ENCODE measurements around the gene DLG5. TPM values are rescaled to one million over a fixed set of nuclear protein-coding genes. Genes with fewer than 3 reads are reported as not detected.

DLG5 gene
- total and polyA plus RNA-seq, 2 donors (not counting 1 experiment from before 2014, with no cell fraction given), result 0.51 to 0.54 TPM

- H2AFZ ChIP-seq (ENCODE audit: insufficient read depth, low read depth, low read length, poor library complexity, severe bottlenecking), result no peak overlapping the region
- H3K9me3 Mint-ChIP-seq (ENCODE audit: insufficient read depth), result no peaks in the 10 kb centered on the region
- H3K27ac ChIP-seq (ENCODE audit: low read length in 2 of 2), result no peak overlapping the region
- no peak overlapping the region for H3K4me2 ChIP-seq (replicated peaks; ENCODE audit: low read depth, low read length, poor library complexity, severe bottlenecking)
- no peaks in the 10 kb centered on the region for H3K79me2 ChIP-seq (ENCODE audit: control insufficient read depth, insufficient read depth, low read length)
- ATAC-seq (ENCODE audit: low read depth) (no peak), DNase-seq (no peak)
- POLR2A ChIA-PET, result no interaction called here
- H3K4me1 ChIP-seq (ENCODE audit: control insufficient read depth in 2 of 2, insufficient read depth in 2 of 2, low read length in 2 of 2), result no peaks in the 10 kb centered on the region
- H3K27me3 Mint-ChIP-seq, result no peaks in the 10 kb centered on the region
- WGBS (ENCODE audit: insufficient coverage), result 88% methylated on average over 2 of the region's 3 CpGs
- H3K4me1 Mint-ChIP-seq, result no peaks in the 10 kb centered on the region
- no peak overlapping the region for H3K4me3 ChIP-seq (ENCODE audit: control extremely low read depth in 1 of 5, extremely low read depth in 1 of 5, insufficient read depth in 1 of 5, low read depth in 2 of 5, low read length in 4 of 5)
- H3K36me3 ChIP-seq (replicated peaks in 1 of 2; ENCODE audit: control extremely low read depth in 1 of 2, control insufficient read depth in 1 of 2, extremely low read depth in 1 of 2, insufficient read depth in 2 of 2, low read length in 1 of 2), result no peaks in the 10 kb centered on the region
- H3K9me3 ChIP-seq (ENCODE audit: control extremely low read depth in 1 of 3, control insufficient read depth in 2 of 3, insufficient read depth in 1 of 3, low read length in 2 of 3), result no peaks in the 10 kb centered on the region
- H3K27ac Mint-ChIP-seq, result no peak overlapping the region
- intact Hi-C loops (cut with micrococcal nuclease), result no loop called here
- H3K9ac ChIP-seq (ENCODE audit: low read length), result no peak overlapping the region
- H3K27me3 ChIP-seq (replicated peaks in 1 of 4; ENCODE audit: control extremely low read depth in 1 of 4, control insufficient read depth in 3 of 4, insufficient read depth in 4 of 4, low read length in 3 of 4), result no peaks in the 10 kb centered on the region
- CTCF ChIA-PET, result no interaction called here
- TF ChIP-seq EZH2 (IDR thresholded peaks at IDR 0.05; ENCODE audit: borderline replicate concordance, insufficient read depth, low read depth, low read length, poor library complexity, severe bottlenecking), result no peak
- TF ChIP-seq, protein P1, sequence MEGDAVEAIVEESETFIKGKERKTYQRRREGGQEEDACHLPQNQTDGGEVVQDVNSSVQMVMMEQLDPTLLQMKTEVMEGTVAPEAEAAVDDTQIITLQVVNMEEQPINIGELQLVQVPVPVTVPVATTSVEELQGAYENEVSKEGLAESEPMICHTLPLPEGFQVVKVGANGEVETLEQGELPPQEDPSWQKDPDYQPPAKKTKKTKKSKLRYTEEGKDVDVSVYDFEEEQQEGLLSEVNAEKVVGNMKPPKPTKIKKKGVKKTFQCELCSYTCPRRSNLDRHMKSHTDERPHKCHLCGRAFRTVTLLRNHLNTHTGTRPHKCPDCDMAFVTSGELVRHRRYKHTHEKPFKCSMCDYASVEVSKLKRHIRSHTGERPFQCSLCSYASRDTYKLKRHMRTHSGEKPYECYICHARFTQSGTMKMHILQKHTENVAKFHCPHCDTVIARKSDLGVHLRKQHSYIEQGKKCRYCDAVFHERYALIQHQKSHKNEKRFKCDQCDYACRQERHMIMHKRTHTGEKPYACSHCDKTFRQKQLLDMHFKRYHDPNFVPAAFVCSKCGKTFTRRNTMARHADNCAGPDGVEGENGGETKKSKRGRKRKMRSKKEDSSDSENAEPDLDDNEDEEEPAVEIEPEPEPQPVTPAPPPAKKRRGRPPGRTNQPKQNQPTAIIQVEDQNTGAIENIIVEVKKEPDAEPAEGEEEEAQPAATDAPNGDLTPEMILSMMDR (IDR thresholded peaks at IDR 0.05), result no peak
- H3K4me3 Mint-ChIP-seq, result no peak overlapping the region
- H4K20me1 ChIP-seq (ENCODE audit: control insufficient read depth, insufficient read depth, low read length, poor library complexity, severe bottlenecking), result no peaks in the 10 kb centered on the region
Measured at GRCh38 chr10:77804371-77804770, 122.2 kb downstream of the DLG5 start.

DNA sequence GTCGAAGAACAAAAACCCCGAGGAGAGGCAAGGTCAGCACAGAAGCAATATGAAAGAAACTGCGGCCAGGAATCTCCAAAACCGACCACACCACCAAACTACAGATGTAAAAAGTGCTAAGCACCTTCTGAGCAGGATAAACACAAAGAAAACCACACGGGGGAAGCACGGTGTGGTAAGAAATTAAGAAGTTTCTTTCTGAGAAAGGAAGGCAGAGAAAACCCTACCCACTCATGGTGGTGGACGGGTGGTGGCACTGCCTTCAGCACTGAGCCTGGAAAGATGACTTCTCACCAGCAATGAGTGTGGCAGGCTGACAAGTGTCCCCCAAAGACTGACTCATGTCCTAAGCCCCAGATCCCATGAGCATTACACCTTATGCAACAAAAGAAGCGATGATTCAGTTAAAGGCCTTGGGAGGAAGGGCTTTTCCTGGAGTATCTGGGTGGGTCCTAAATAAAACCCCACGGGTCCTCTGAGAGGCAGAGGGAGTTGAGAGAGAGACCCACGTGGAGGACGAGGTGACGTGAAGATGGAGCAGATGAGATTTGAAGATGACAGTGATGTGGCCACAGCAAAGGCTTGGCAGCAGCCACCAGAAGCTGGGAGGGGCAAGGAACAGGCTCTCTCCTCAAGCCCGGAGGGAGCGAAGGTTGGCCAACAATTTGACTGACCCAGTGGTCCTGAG lies 124.9 kb downstream of the DLG5 start:
- TF ChIP-seq, protein P1 (IDR thresholded peaks at IDR 0.05), result no peak
- TF ChIP-seq EZH2 (IDR thresholded peaks at IDR 0.05; ENCODE audit: borderline replicate concordance, insufficient read depth, low read depth, low read length, poor library complexity, severe bottlenecking), result no peak
- no peaks in the 10 kb centered on the region for H3K4me1 ChIP-seq (ENCODE audit: control insufficient read depth in 2 of 2, insufficient read depth in 2 of 2, low read length in 2 of 2)
- ATAC-seq (ENCODE audit: low read depth), result no peak
- Mint-ChIP-seq H3K27me3 (no peaks in the 10 kb centered on the region), H3K4me3 (no peak overlapping the region), H3K27ac (no peak overlapping the region), H3K9me3 (ENCODE audit: insufficient read depth) (no peaks in the 10 kb centered on the region), H3K4me1 (no peaks in the 10 kb centered on the region)
- 75% methylated on average over 8 of the region's 14 CpGs for WGBS (ENCODE audit: insufficient coverage)
- H3K27ac ChIP-seq (ENCODE audit: low read length in 2 of 2), result no peak overlapping the region
- intact Hi-C loops (cut with micrococcal nuclease), result no loop called here
- ChIA-PET POLR2A (no interaction called here), CTCF (no interaction called here)
- DNase-seq, result no peak
- H3K9ac ChIP-seq (ENCODE audit: low read length), result no peak overlapping the region
- no peaks in the 10 kb centered on the region for H3K36me3 ChIP-seq (replicated peaks in 1 of 2; ENCODE audit: control extremely low read depth in 1 of 2, control insufficient read depth in 1 of 2, extremely low read depth in 1 of 2, insufficient read depth in 2 of 2, low read length in 1 of 2)
- H3K9me3 ChIP-seq (ENCODE audit: control extremely low read depth in 1 of 3, control insufficient read depth in 2 of 3, insufficient read depth in 1 of 3, low read length in 2 of 3), result no peaks in the 10 kb centered on the region
- H3K4me3 ChIP-seq (ENCODE audit: control extremely low read depth in 1 of 5, extremely low read depth in 1 of 5, insufficient read depth in 1 of 5, low read depth in 2 of 5, low read length in 4 of 5), result no peak overlapping the region
- no peaks in the 10 kb centered on the region for H3K27me3 ChIP-seq (replicated peaks in 1 of 4; ENCODE audit: control extremely low read depth in 1 of 4, control insufficient read depth in 3 of 4, insufficient read depth in 4 of 4, low read length in 3 of 4)
- no peaks in the 10 kb centered on the region for H3K79me2 ChIP-seq (ENCODE audit: control insufficient read depth, insufficient read depth, low read length)
- no peak overlapping the region for H2AFZ ChIP-seq (ENCODE audit: insufficient read depth, low read depth, low read length, poor library complexity, severe bottlenecking)
- no peaks in the 10 kb centered on the region for H4K20me1 ChIP-seq (ENCODE audit: control insufficient read depth, insufficient read depth, low read length, poor library complexity, severe bottlenecking)
- H3K4me2 ChIP-seq (replicated peaks; ENCODE audit: low read depth, low read length, poor library complexity, severe bottlenecking), result no peak overlapping the region
